ENCODE measurements around the gene PFN2.

Gene PFN2

GRCh38 chr3:149970716-149971402 lies at the start of gene PFN2:
TSS of gene PFN2 (minus strand) at chr3:149970895. CDS start at chr3:149970856, 39 bp downstream.
- TF ChIP-seq CTCF (IDR thresholded peaks at IDR 0.05; ENCODE audit: control insufficient read depth, insufficient read depth, low read depth, low read length, missing control alignments) = no peak
- DNase-seq (ENCODE audit: low read depth) = no peak
- H3K4me3 ChIP-seq (ENCODE audit: control insufficient read depth, low read depth, low read length) = peak within 1 kb of the TSS; percentile 74

DNA sequence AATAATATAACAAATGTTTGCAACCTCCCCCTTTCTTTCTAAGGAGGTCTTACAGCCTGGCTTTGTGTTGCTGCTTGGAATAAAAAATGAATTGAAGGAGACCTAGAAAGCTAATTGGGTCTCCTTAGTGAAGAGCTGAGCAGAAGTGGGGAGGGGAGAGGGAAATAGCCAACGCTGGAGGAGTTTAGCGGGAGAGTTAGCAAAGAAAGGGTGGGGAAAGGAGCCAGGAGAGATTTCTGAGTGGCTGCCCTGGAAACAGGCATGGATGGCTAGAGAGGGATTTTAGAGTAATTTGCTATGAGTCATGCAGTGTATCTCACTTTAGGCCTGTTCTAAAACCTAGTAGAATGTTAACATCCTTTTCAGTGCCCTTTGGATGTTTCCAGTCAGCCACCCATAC lies 45.2 kb upstream of the PFN2 start:
- no peak for DNase-seq (ENCODE audit: low read depth)
- TF ChIP-seq CTCF (IDR thresholded peaks at IDR 0.05; ENCODE audit: control insufficient read depth, insufficient read depth, low read depth, low read length, missing control alignments) = no peak
- no peak overlapping the region for H3K4me3 ChIP-seq (ENCODE audit: control insufficient read depth, low read depth, low read length)

DNA sequence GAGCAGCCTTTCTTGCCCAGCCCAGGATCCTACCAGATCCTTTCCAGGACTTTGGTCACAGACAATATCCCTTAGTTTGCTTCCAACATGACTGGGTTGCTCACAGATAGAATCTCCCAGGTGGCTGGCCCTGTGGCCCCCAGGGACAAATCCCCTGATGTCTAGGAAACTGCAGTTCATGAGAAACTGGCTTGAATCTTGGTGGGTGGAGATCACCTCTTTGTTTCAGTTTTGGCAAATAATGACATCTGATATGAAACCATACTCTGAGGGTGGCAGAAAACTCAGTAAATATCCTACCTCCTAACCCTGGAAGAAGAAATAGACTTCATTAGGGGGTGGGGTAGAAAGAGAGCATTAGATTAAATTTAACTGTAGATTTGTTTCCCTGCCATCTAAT lies 44.1 kb upstream of the PFN2 start:
- no peak for TF ChIP-seq CTCF (IDR thresholded peaks at IDR 0.05; ENCODE audit: control insufficient read depth, insufficient read depth, low read depth, low read length, missing control alignments)
- no peak for DNase-seq (ENCODE audit: low read depth)
- H3K4me3 ChIP-seq (ENCODE audit: control insufficient read depth, low read depth, low read length) = no peak overlapping the region

DNA sequence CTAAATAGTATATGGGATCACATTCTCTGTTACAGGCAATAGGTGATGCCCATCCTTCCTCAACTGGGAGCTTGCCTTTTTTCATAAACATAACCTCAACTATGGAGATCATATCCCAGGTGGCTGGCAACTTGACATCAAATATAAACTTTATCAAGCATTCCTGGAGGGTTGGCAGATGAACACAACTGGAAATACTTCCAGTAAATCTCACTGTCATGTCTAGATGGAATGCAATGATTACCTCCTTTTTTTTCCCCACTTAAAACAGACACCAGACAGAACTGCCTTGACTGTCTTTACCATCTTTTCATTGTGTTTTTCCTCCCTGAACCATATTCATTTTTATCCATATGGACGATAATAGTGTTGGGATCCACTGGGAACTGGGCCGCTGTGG lies 43.1 kb upstream of the PFN2 start:
- H3K4me3 ChIP-seq (ENCODE audit: control insufficient read depth, low read depth, low read length) = no peak overlapping the region
- DNase-seq (ENCODE audit: low read depth) = no peak
- no peak for TF ChIP-seq CTCF (IDR thresholded peaks at IDR 0.05; ENCODE audit: control insufficient read depth, insufficient read depth, low read depth, low read length, missing control alignments)

GRCh38 chr3:150006794-150007193 lies 36.1 kb upstream of the PFN2 start:
- no peak for DNase-seq (ENCODE audit: low read depth)

DNA sequence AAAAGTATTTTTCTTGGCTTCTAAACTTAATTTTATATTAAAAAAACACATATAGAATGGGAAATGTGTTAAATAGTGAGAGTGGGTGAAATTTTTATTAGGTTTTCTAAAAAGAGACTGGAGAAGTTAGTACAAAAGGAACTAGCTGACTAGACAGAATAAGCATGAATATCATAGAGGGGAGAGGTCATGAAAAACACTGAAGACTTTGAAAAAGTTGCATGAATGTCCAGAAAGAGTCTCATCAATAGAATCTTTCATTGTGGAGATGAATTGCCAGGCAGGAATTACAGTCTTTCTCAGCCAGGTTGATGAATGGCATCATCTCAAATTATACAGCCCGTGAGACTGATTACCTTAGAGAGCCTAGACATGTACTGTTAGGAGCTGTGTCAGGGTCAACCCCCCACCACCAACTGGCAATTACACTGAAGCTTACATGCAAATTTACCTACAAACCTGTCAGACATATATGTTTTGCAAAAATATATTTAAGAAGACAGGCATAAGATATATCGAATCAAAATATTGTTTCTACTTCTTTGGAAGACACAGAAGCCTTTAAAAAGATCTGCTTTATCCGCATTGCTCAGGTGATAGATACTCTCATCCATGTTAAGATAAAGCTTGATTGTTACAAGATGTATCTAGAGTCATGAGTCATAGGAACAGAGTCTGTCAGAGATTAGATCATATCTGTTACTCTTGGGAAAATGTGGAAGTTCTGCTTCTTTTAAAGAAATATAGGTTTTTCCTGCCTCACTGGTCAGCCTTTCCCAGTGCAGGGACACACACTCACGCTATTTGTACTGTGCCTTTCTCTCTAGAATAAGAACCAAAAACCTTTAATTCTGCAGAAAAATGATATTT lies 34.8 kb upstream of the PFN2 start:
- no peak for DNase-seq (ENCODE audit: low read depth)
- TF ChIP-seq CTCF (IDR thresholded peaks at IDR 0.05; ENCODE audit: control insufficient read depth, insufficient read depth, low read depth, low read length, missing control alignments) = no peak
- H3K4me3 ChIP-seq (ENCODE audit: control insufficient read depth, low read depth, low read length) = no peak overlapping the region

More at GRCh38 chr3:150006794-150007193, 36.1 kb upstream of the PFN2 start:
- TF ChIP-seq CTCF (IDR thresholded peaks at IDR 0.05; ENCODE audit: control insufficient read depth, insufficient read depth, low read depth, low read length, missing control alignments) = no peak
- H3K4me3 ChIP-seq (ENCODE audit: control insufficient read depth, low read depth, low read length) = no peak overlapping the region

All from AG09309 (cell line).